ENCODE results near the gene SGK1. TPM values are rescaled to one million over a fixed set of nuclear protein-coding genes. Genes with fewer than 3 reads are reported as not detected.

Gene SGK1
- total RNA-seq, 4 donors from 2014 or later: 95.1 to 919 (median 248) TPM

GRCh38 chr6:134272374-134272773, 45.5 kb downstream of the SGK1 start:
- TF ChIP-seq CTCF (IDR thresholded peaks at IDR 0.05) (no peak), POLR2A (IDR thresholded peaks at IDR 0.05) (no peak)
- intact Hi-C loops (cut with DNase I; ENCODE audit: low total_unique reads): no loop called here
- no peak overlapping the region for H3K4me3 ChIP-seq (ENCODE audit: low read depth, poor library complexity, severe bottlenecking)
- 69 to 82% methylated on average over 5 of the region's 5 CpGs for WGBS, 2 donors
- no peak for DNase-seq (ENCODE audit: low spot score in 2 of 2)

- intact Hi-C loops (cut with DNase I; ENCODE audit: low total_unique reads): no loop called here
- no peak for TF ChIP-seq POLR2A (IDR thresholded peaks at IDR 0.05)
- no peak for TF ChIP-seq CTCF (IDR thresholded peaks at IDR 0.05)
These were observed 50.0 kb downstream of the SGK1 start for GRCh38 chr6:134267917-134268361.

GRCh38 chr6:134266776-134267175, 51.1 kb downstream of the SGK1 start:
- DNase-seq (ENCODE audit: low spot score in 2 of 2): no peak
- no peak overlapping the region for H3K4me3 ChIP-seq (ENCODE audit: low read depth, poor library complexity, severe bottlenecking)
- TF ChIP-seq CTCF (IDR thresholded peaks at IDR 0.05): no peak
- TF ChIP-seq POLR2A (IDR thresholded peaks at IDR 0.05): no peak
- WGBS, 2 donors: 55 to 60% methylated on average over 2 of the region's 2 CpGs
- intact Hi-C loops (cut with DNase I; ENCODE audit: low total_unique reads): no loop called here

More at GRCh38 chr6:134267917-134268361, 50.0 kb downstream of the SGK1 start:
- no peak overlapping the region for H3K4me3 ChIP-seq (ENCODE audit: low read depth, poor library complexity, severe bottlenecking)
- DNase-seq (ENCODE audit: low spot score in 2 of 2): no peak
- WGBS, 2 donors: 45 to 56% methylated on average over 6 to 10 of the region's 10 CpGs

- H3K4me3 ChIP-seq (ENCODE audit: low read depth, poor library complexity, severe bottlenecking): no peak overlapping the region
- DNase-seq (ENCODE audit: low spot score in 2 of 2): no peak
- intact Hi-C loops (cut with DNase I; ENCODE audit: low total_unique reads): no loop called here
- no peak for TF ChIP-seq CTCF (IDR thresholded peaks at IDR 0.05)
- TF ChIP-seq POLR2A (IDR thresholded peaks at IDR 0.05): no peak
- WGBS, 2 donors: 78 to 80% methylated on average over 5 of the region's 5 CpGs
These were observed 56.1 kb downstream of the SGK1 start for GRCh38 chr6:134261766-134262165.

- H3K4me3 ChIP-seq (ENCODE audit: low read depth, poor library complexity, severe bottlenecking): no peak overlapping the region
- intact Hi-C loops (cut with DNase I; ENCODE audit: low total_unique reads): no loop called here
- no peak for DNase-seq (ENCODE audit: low spot score in 2 of 2)
- no peak for TF ChIP-seq POLR2A (IDR thresholded peaks at IDR 0.05)
- TF ChIP-seq CTCF (IDR thresholded peaks at IDR 0.05): no peak
- 82 to 83% methylated on average over 3 of the region's 3 CpGs for WGBS, 2 donors
These were observed 59.0 kb downstream of the SGK1 start for GRCh38 chr6:134258849-134259306.

GRCh38 chr6:134257516-134257915, 60.4 kb downstream of the SGK1 start:
- WGBS, 2 donors: 87 to 88% methylated on average over 3 of the region's 3 CpGs
- no peak overlapping the region for H3K4me3 ChIP-seq (ENCODE audit: low read depth, poor library complexity, severe bottlenecking)
- no peak for DNase-seq (ENCODE audit: low spot score in 2 of 2)
- intact Hi-C loops (cut with DNase I; ENCODE audit: low total_unique reads): no loop called here
- no peak for TF ChIP-seq POLR2A (IDR thresholded peaks at IDR 0.05)
- TF ChIP-seq CTCF (IDR thresholded peaks at IDR 0.05): no peak
